GM10847 (cell line): Measurements from ENCODE around the gene GLYAT.

Source experiments
- POLR2A ChIP-seq: IDR thresholded peaks from 2 replicates; pipeline ENCODE4 v1.6.1; 2011; ENCODE audit not compliant: insufficient read length; ENCODE audit errors: extremely low read depth

The GLYAT gene

GRCh38 chr11:58726737-58727414, 4.9 kb downstream of the GLYAT start:
- TF ChIP-seq POLR2A: no peak

DNA sequence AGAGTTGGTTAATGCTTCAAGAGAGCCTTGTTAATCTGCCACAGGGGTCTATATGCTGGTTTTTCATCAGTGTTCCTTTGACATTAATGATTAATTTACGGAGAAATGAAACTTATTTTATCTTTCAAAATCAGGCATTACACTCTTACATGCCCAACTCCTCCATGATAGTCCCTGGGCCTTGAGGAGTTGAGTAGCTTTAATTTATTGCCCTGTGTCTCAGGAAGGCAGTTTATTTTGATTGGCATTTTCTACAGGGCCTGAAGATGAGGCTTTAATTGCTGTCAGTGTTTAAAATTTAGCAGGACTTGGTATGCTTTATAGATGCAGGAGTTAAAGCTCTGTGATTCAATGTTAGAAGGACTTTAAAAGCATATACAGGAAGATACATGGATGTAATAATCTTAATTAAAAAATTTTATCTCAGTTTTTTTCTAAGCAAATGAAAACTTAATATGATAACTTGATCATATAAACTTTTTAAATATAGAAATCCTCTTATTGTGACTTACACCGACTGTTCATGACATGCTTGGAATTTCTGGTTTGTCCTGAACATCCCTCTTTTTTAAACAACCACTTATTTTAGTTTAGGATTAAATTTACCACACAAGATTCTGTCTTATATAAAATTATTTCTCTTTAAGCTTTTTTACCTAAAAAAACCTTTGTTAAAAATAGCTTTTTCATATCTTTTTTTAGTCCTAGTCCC, 12.2 kb downstream of the GLYAT start:
- no peak for TF ChIP-seq POLR2A

DNA sequence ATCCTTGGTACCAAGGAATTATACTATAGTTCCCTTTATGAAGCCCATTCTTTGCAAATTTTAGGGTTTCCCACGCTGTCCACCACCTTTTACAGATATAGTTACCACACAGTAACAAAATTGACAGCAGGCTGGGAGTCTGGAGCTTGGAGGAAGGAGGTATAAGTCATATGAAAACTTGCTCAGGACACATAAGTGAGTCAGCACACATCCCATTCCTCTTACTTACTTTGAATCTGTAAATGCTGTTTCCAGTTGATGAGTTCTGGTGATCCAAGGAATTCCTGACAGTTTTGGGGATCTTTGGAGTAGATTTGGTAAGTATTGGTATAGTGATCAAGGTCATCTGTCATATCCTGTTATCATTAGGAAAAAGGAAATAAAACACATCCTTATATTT, 19.2 kb downstream of the GLYAT start:
- TF ChIP-seq POLR2A: no peak

DNA sequence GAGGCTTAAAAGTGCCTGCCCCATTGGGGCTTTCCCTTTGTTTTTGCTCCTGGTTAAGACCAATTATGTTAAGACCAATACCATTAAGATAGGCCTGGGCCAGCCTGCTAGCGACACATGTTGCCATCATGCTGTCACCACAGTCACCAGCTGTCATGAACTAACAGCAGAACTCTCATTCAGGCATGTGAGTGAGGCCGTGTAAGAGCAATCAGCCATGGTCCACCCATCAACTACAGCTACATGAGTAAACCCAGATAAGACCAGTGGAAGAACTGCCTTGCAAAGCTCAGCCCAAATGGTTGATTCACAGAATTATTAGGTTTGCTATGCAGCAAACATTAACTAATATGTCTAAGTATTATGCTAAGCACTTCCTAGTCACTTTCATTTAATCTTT, 19.9 kb downstream of the GLYAT start:
- no peak for TF ChIP-seq POLR2A

GRCh38 chr11:58707767-58708166, 24.0 kb downstream of the GLYAT start:
- TF ChIP-seq POLR2A: no peak

GRCh38 chr11:58693026-58693425, 38.7 kb downstream of the GLYAT start:
- no peak for TF ChIP-seq POLR2A

- no peak for TF ChIP-seq POLR2A
Measured at GRCh38 chr11:58691675-58692074, 40.1 kb downstream of the GLYAT start.

DNA sequence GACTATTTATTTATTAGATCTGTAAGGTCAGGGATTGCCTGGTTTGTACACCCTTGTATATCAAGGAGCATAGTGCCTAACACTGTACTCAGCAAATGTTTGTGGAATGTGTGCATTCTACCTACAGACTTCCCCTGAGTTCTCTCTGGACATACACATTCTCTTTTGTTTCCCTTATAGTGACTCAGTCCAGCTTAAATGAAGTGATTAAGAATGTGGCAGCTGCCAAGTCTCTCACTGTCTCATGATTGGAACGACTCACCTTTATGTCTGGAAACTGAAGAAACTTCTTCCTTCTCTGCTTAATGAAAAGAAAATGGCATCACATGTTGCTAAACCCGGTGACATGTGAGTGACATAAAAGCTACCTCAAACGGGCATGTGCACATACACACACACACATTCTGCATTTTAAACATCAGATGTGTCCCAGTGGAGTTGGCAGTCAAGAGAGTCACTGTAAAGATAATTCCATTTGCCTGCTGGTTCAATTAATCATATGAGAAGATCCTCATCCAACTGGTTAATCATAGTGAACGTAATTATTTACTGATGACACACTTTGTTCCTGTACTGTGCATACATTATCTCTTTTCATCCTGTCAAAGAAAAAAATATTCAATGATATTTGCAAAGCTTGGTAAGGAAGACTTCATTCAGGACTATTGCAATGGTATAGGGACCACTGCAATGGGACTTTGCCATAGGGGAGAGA, 42.8 kb downstream of the GLYAT start:
- no peak for TF ChIP-seq POLR2A

- TF ChIP-seq POLR2A: no peak
Measured at GRCh38 chr11:58685973-58686722, 45.6 kb downstream of the GLYAT start.

DNA sequence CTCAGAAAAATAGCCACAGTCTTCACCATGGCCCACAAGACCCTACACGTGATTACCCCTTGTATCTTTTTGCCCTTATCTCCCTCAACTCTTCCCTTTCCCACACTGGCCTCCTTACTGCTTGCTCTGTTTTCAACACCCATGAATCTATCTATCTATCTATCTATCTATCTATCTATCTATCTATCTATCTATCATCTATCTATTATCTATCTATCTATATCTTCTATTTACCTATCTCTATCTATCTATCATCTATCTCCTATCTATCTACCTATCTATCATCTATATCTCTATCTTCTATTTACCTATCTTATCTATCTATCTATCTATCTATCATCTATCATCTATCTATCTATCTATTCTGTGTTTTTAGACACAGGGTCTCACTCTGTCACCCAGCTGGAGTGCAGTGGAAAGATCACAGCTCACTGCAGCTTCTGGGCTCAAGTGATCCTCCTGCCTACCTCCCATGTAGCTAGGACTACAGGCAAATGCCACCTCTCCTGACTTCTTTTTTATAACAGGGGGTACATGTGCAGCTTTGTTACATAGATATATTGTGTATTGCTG, 55.1 kb downstream of the GLYAT start:
- TF ChIP-seq POLR2A: no peak

DNA sequence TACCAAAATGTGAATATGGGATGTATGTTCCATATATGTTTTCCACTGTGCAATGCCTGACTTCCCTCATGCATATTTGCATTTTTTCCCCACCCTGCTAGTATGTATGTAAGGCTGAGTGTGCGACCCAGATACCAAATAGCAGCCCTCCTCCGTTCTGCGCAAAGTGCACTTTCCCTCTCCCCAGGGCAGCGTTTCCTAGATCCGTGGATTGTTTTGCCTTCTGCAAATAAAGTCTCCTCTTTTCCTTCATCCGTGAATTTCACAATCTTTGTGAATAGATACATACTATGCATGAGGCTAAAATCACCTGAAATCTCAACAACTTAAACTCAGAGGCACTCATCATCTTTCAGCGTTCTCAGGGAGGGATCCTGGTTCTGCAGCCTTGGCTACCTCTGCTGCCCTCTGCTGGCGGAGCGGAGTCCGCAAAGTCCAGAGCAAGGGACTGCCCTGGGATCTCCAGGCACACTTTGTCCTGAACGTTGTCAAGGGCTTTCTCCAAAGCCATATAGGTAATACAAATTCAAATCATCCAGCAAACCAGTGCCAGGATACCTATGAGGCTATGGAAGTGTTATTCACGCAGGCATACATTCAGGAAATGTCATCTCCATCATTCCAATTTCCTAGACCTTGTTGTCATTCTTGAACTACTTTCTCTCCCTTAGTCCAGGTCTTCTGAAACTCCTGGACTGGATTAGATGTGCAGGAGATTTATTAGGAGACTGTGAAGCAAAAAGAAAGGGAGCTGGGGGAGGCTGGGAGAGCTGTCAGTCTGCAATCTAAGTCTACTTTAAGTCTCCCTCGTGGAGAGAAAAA, 56.2 kb downstream of the GLYAT start:
- no peak for TF ChIP-seq POLR2A

DNA sequence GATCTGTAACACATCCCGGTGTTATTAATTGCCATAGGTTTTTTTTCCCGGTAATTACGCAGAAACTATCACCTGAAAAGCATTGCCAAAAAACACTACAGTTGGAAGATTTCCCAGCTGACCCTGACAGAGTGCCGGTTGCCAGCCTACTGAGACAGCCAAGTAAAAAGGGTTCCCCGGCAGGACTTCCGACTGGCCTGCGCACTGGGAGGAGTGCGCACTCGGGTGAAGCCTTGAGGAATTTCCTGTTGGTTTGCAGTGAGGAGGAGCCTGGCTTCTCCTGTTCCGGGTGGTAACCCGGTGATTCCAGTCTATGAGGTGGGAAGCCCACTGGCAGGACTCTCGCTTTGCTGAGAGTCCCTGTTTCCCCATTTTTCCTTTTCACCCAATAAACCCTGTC, 57.1 kb downstream of the GLYAT start:
- TF ChIP-seq POLR2A: no peak

GRCh38 chr11:58671983-58672633, 59.6 kb downstream of the GLYAT start:
- TF ChIP-seq POLR2A: no peak

- TF ChIP-seq POLR2A: no peak
Measured at GRCh38 chr11:58659910-58660570, 71.7 kb downstream of the GLYAT start.

DNA sequence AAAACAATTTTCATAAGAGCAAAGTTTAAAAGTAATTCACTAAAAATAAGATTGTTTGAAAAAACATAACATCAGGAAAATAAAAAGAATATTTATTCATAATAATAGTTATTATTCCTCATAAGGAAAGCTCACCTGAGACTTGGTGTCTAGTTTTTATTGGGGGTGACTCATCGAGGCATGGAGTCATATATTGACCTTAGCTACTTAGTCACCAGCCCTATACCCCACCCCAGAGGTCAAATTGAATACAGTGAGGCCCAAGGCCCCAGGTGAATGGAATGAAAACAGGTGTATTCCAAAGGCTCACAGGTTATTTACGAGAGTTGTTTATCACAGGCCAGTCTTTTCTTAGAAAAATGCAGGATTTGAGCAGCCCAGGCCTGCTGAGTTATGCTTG, 72.3 kb downstream of the GLYAT start:
- TF ChIP-seq POLR2A: no peak
